Measurements from ENCODE around the gene XKRX.

XKRX gene

DNA sequence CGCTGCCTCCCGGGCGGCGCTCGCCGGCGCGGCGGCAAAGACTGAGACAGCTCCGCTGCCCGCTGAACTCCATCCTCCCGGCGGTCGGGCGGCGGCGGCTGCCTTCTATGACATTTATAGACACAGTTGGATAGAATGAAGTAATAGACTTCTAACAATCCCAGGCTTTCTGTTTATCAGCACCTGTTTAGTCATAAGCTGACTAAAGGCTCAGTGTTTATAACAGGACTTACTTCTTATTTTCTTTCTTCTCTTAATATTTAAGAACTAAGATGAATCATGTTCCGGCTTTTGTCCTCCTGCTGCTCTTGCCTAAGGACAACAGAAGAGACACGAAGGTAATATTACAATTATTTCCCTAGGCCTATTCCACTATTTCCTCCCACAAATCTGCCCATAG lies 44.7 kb upstream of the XKRX start:
- TF ChIP-seq EZH2 (IDR thresholded peaks at IDR 0.05; ENCODE audit: borderline replicate concordance, low read depth, low read length, severe bottlenecking) = no peak
- TF ChIP-seq, protein P1, sequence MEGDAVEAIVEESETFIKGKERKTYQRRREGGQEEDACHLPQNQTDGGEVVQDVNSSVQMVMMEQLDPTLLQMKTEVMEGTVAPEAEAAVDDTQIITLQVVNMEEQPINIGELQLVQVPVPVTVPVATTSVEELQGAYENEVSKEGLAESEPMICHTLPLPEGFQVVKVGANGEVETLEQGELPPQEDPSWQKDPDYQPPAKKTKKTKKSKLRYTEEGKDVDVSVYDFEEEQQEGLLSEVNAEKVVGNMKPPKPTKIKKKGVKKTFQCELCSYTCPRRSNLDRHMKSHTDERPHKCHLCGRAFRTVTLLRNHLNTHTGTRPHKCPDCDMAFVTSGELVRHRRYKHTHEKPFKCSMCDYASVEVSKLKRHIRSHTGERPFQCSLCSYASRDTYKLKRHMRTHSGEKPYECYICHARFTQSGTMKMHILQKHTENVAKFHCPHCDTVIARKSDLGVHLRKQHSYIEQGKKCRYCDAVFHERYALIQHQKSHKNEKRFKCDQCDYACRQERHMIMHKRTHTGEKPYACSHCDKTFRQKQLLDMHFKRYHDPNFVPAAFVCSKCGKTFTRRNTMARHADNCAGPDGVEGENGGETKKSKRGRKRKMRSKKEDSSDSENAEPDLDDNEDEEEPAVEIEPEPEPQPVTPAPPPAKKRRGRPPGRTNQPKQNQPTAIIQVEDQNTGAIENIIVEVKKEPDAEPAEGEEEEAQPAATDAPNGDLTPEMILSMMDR (IDR thresholded peaks at IDR 0.05; ENCODE audit: borderline replicate concordance, extremely low read depth, low read length, poor library complexity, severe bottlenecking) = no peak

DNA sequence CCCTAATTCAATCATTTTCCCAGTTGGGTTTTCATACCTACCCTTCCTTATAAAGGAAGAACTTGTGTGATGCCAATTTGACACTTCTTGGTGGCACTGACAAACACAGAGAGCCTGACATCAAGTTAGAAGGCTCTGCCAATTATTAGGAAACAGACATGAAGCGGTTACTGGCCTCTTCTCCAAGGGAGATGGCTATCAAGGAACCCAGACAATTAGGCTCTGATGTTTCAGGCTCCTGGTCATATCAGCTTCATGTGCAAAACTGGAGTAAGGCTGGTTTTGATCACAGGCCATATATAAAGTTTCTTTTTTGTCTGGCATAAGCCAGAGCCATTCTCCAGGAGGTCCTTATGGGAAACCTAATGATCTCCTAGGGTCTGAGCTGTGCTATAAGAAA lies 41.2 kb upstream of the XKRX start:
- Histone ChIP-seq H3K27me3 (ENCODE audit: insufficient read depth, low read length, poor library complexity) (no peaks in the 10 kb centered on the region), H4K20me1 (ENCODE audit: insufficient read depth, low read length) (no peaks in the 10 kb centered on the region), H3K9ac (ENCODE audit: low read depth, low read length) (no peak overlapping the region), H3K27ac (ENCODE audit: low read length) (no peak overlapping the region), H3K4me3 (ENCODE audit: low read depth in 1 of 2, low read length in 2 of 2) (no peak overlapping the region), H3K79me2 (ENCODE audit: insufficient read depth, low read length) (no peaks in the 10 kb centered on the region), H3K9me3 (ENCODE audit: insufficient read depth, low read length, severe bottlenecking) (no peaks in the 10 kb centered on the region), H3K4me2 (ENCODE audit: insufficient read depth, low read length) (no peak overlapping the region), H2AFZ (ENCODE audit: low read depth, low read length) (no peak overlapping the region), H3K4me1 (ENCODE audit: insufficient read depth, low read length) (no peaks in the 10 kb centered on the region), H3K36me3 (ENCODE audit: insufficient read depth, low read length) (no peaks in the 10 kb centered on the region)
- DNase-seq = no peak
- no peak for ATAC-seq (ENCODE audit: insufficient read depth, low read depth)
- TF ChIP-seq EZH2 (IDR thresholded peaks at IDR 0.05; ENCODE audit: borderline replicate concordance, low read depth, low read length, severe bottlenecking) = no peak
- TF ChIP-seq, protein P1 (IDR thresholded peaks at IDR 0.05; ENCODE audit: borderline replicate concordance, extremely low read depth, low read length, poor library complexity, severe bottlenecking) = no peak

More for the DNA sequence above, 44.7 kb upstream of the XKRX start:
- H3K4me1 ChIP-seq (ENCODE audit: insufficient read depth, low read length) = no peaks in the 10 kb centered on the region
- no peaks in the 10 kb centered on the region for H3K36me3 ChIP-seq (ENCODE audit: insufficient read depth, low read length)
- no peak overlapping the region for H3K27ac ChIP-seq (ENCODE audit: low read length)
- no peaks in the 10 kb centered on the region for H3K27me3 ChIP-seq (ENCODE audit: insufficient read depth, low read length, poor library complexity)
- no peak overlapping the region for H2AFZ ChIP-seq (ENCODE audit: low read depth, low read length)
- ATAC-seq (ENCODE audit: insufficient read depth, low read depth) = no peak
- H3K4me2 ChIP-seq (ENCODE audit: insufficient read depth, low read length) = no peak overlapping the region
- H3K9me3 ChIP-seq (ENCODE audit: insufficient read depth, low read length, severe bottlenecking) = no peaks in the 10 kb centered on the region
- no peaks in the 10 kb centered on the region for H3K79me2 ChIP-seq (ENCODE audit: insufficient read depth, low read length)
- no peak overlapping the region for H3K4me3 ChIP-seq (ENCODE audit: low read depth in 1 of 2, low read length in 2 of 2)
- H3K9ac ChIP-seq (ENCODE audit: low read depth, low read length) = no peak overlapping the region
- DNase-seq = no peak
- no peaks in the 10 kb centered on the region for H4K20me1 ChIP-seq (ENCODE audit: insufficient read depth, low read length)

DNA sequence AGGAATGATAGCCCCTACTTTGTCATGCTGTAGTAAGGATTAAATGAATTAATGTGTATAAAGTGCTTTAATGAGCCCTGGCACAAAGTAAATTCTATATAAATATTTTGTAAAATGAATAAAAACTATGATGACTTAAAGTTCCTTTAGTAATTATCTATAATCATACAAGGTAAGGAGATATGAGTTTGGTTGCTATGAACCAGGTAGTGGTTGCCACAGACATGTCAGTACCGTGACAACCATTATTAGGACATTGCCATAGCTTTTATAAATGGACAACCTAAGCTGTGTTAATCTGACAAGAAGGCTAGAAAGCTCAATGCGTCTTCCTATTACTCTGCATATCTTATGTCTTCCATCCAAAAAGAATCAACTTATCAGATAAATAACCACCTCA lies 40.7 kb upstream of the XKRX start, which contains the start of gene ARL13A:
Gene ARL13A, plus strand, starts transcription at position 301 of the 400 bp plus-strand sequence. CDS start 3,982 bp downstream, outside the sequence.
- Histone ChIP-seq H4K20me1 (ENCODE audit: insufficient read depth, low read length) (no peaks in the 10 kb centered on the region), H3K27me3 (ENCODE audit: insufficient read depth, low read length, poor library complexity) (no peaks in the 10 kb centered on the region), H3K27ac (ENCODE audit: low read length) (no peak within 1 kb of the TSS), H3K79me2 (ENCODE audit: insufficient read depth, low read length) (no peaks in the 10 kb centered on the region), H2AFZ (ENCODE audit: low read depth, low read length) (no peak within 1 kb of the TSS), H3K4me2 (ENCODE audit: insufficient read depth, low read length) (no peak within 1 kb of the TSS), H3K4me3 (ENCODE audit: low read depth in 1 of 2, low read length in 2 of 2) (no peak within 1 kb of the TSS), H3K4me1 (ENCODE audit: insufficient read depth, low read length) (no peaks in the 10 kb centered on the region), H3K9me3 (ENCODE audit: insufficient read depth, low read length, severe bottlenecking) (no peaks in the 10 kb centered on the region), H3K36me3 (ENCODE audit: insufficient read depth, low read length) (no peaks in the 10 kb centered on the region), H3K9ac (ENCODE audit: low read depth, low read length) (no peak within 1 kb of the TSS)
- TF ChIP-seq, protein P1 (IDR thresholded peaks at IDR 0.05; ENCODE audit: borderline replicate concordance, extremely low read depth, low read length, poor library complexity, severe bottlenecking) = no peak
- TF ChIP-seq EZH2 (IDR thresholded peaks at IDR 0.05; ENCODE audit: borderline replicate concordance, low read depth, low read length, severe bottlenecking) = no peak
- DNase-seq (no peak), ATAC-seq (ENCODE audit: insufficient read depth, low read depth) (no peak)

DNA sequence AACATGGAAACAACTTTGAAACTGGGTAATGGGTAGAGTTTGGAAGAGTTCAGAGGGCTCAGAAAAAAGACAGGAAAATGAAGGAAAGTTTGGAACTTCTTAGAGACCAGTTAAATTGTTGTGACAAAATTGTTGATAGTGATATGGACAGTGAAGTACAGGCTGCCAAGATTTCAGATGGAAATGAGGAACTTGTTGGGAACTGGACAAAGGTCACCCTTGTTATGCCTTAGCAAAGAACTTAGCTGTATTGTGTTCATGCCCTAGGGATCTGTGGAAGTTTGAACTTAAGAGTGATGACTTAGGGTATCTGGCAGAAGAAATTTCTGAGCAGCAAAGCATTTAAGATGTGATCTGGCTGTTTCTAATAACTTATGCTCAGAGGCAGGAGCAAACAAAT lies 35.6 kb upstream of the XKRX start:
- Histone ChIP-seq H3K79me2 (ENCODE audit: insufficient read depth, low read length) (no peaks in the 10 kb centered on the region), H3K4me1 (ENCODE audit: insufficient read depth, low read length) (no peaks in the 10 kb centered on the region), H3K27ac (ENCODE audit: low read length) (no peak overlapping the region), H3K4me2 (ENCODE audit: insufficient read depth, low read length) (no peak overlapping the region), H3K27me3 (ENCODE audit: insufficient read depth, low read length, poor library complexity) (no peaks in the 10 kb centered on the region), H3K9me3 (ENCODE audit: insufficient read depth, low read length, severe bottlenecking) (no peaks in the 10 kb centered on the region), H3K9ac (ENCODE audit: low read depth, low read length) (no peak overlapping the region), H3K36me3 (ENCODE audit: insufficient read depth, low read length) (no peaks in the 10 kb centered on the region), H3K4me3 (ENCODE audit: low read depth in 1 of 2, low read length in 2 of 2) (no peak overlapping the region), H2AFZ (ENCODE audit: low read depth, low read length) (no peak overlapping the region), H4K20me1 (ENCODE audit: insufficient read depth, low read length) (no peaks in the 10 kb centered on the region)
- ATAC-seq (ENCODE audit: insufficient read depth, low read depth) (no peak), DNase-seq (no peak)
- TF ChIP-seq, protein P1 (IDR thresholded peaks at IDR 0.05; ENCODE audit: borderline replicate concordance, extremely low read depth, low read length, poor library complexity, severe bottlenecking) = no peak
- no peak for TF ChIP-seq EZH2 (IDR thresholded peaks at IDR 0.05; ENCODE audit: borderline replicate concordance, low read depth, low read length, severe bottlenecking)

Data from DND-41 (cell line).